GM23338 (cell line): ENCODE measurements around the gene NUB1. TPM values are rescaled to one million over a fixed set of nuclear protein-coding genes. Genes with fewer than 3 reads are reported as not detected.

Source experiments
- ATAC-seq: fragments of 200-7000 bp; cut with Tn5 transposase; 3 replicates; pipeline ENCODE4 v1.9.1; 2020
- DNase-seq: peaks from one replicate; pipeline ENCODE4 v3.0.0-alpha.2; 2015; ENCODE audit warnings: low spot score
- H2AFZ ChIP-seq: fragments of 200-600 bp; sonication (generic); 2 replicates; pipeline ENCODE4 v1.8.0; 2016; ENCODE audit warnings: antibody characterized with exemption, mild to moderate bottlenecking, moderate library complexity
- H3F3A ChIP-seq: fragments of 200-600 bp; sonication (generic); replicated peaks from 2 replicates; pipeline ENCODE4 v1.8.0; 2017; ENCODE audit warnings: antibody characterized with exemption, mixed run types, low read depth
- H3K27ac ChIP-seq: fragments of 200-600 bp; sonication (generic); 2 replicates; pipeline ENCODE4 v1.6.1; 2016; ENCODE audit warnings: low read depth
- H3K27me3 ChIP-seq: fragments of 200-600 bp; sonication (generic); 2 replicates; pipeline ENCODE4 v1.8.0; 2016; ENCODE audit warnings: mild to moderate bottlenecking, mixed run types, moderate library complexity; ENCODE audit not compliant: insufficient read depth
- H3K36me3 ChIP-seq: fragments of 200-600 bp; sonication (generic); 2 replicates; pipeline ENCODE4 v1.8.0; 2016; ENCODE audit warnings: mild to moderate bottlenecking; ENCODE audit not compliant: insufficient read depth
- H3K4me1 ChIP-seq: fragments of 200-600 bp; sonication (generic); 2 replicates; pipeline ENCODE4 v1.8.0; 2016; ENCODE audit warnings: mild to moderate bottlenecking, moderate library complexity; ENCODE audit not compliant: insufficient read depth
- H3K4me2 ChIP-seq: fragments of 200-600 bp; sonication (generic); 2 replicates; pipeline ENCODE4 v1.7.1; 2017; ENCODE audit warnings: mixed run types
- H3K4me3 ChIP-seq: fragments of 200-600 bp; sonication (generic); 2 replicates; pipeline ENCODE4 v1.6.1; 2016; ENCODE audit warnings: mixed run types
- H3K79me2 ChIP-seq: fragments of 200-600 bp; sonication (generic); replicated peaks from 2 replicates; pipeline ENCODE4 v1.8.0; 2017; ENCODE audit warnings: mild to moderate bottlenecking; ENCODE audit not compliant: insufficient read depth
- H3K9me2 ChIP-seq: fragments of 200-600 bp; sonication (generic); 2 replicates; pipeline ENCODE4 v1.8.0; 2017; ENCODE audit not compliant: insufficient read depth
- H4K20me1 ChIP-seq: fragments of 200-600 bp; sonication (generic); replicated peaks from 2 replicates; pipeline ENCODE4 v1.8.0; 2017; ENCODE audit warnings: mild to moderate bottlenecking; ENCODE audit not compliant: insufficient read depth
- H3K27ac Mint-ChIP-seq: 2 replicates; pipeline ENCODE4 v1.8.0; 2020; ENCODE audit warnings: inconsistent platforms, mild to moderate bottlenecking, moderate library complexity, mixed read lengths
- H3K27me3 Mint-ChIP-seq: 3 replicates; pipeline ENCODE4 v1.8.0; 2022; ENCODE audit warnings: low read depth, mild to moderate bottlenecking, moderate library complexity, mixed read lengths, inconsistent platforms; ENCODE audit not compliant: insufficient read depth, poor library complexity
- H3K36me3 Mint-ChIP-seq: 3 replicates; pipeline ENCODE4 v1.8.0; 2021; ENCODE audit warnings: low read depth, mild to moderate bottlenecking, inconsistent platforms, moderate library complexity, mixed read lengths
- H3K4me1 Mint-ChIP-seq: 3 replicates; pipeline ENCODE4 v1.8.0; 2020; ENCODE audit warnings: mild to moderate bottlenecking, inconsistent platforms, mixed read lengths
- H3K4me3 Mint-ChIP-seq: 3 replicates; pipeline ENCODE4 v1.8.0; 2021; ENCODE audit warnings: moderate library complexity, mild to moderate bottlenecking, inconsistent platforms, mixed read lengths
- H3K9me3 Mint-ChIP-seq: 3 replicates; pipeline ENCODE4 v1.8.0; 2020; ENCODE audit warnings: moderate library complexity, mild to moderate bottlenecking, inconsistent platforms, mixed read lengths
- CTCF ChIP-seq, 2 experiments: fragments of 200-600 bp in 1 of 2; sonication (generic) in 1 of 2; conservative IDR thresholded peaks; 2 replicates each; pipeline versions ENCODE4 v1.5.1 to v1.6.1; 2016 to 2017; ENCODE audit warnings: antibody characterized with exemption in 2 of 2, low read depth in 2 of 2, mild to moderate bottlenecking in 2 of 2, moderate library complexity in 1 of 2
- ETS1 ChIP-seq: IDR thresholded peaks from 2 replicates; pipeline ENCODE4 v1.6.1; 2016; ENCODE audit warnings: antibody characterized with exemption
- EZH2 ChIP-seq: fragments of 200-600 bp; sonication (generic); IDR thresholded peaks from one replicate; pipeline ENCODE4 v1.8.0; 2017; ENCODE audit warnings: antibody characterized with exemption, mild to moderate bottlenecking, low read depth; ENCODE audit not compliant: unreplicated experiment
- EZH2phosphoT487 ChIP-seq: fragments of 200-600 bp; sonication (generic); IDR thresholded peaks from one replicate; pipeline ENCODE4 v1.8.1; 2018; ENCODE audit warnings: antibody characterized with exemption; ENCODE audit not compliant: unreplicated experiment
- NANOG ChIP-seq: IDR thresholded peaks from 2 replicates; pipeline ENCODE4 v1.6.1; 2016; ENCODE audit warnings: antibody characterized with exemption, borderline replicate concordance
- POLR2AphosphoS5 ChIP-seq: IDR thresholded peaks from 2 replicates; pipeline ENCODE4 v1.6.1; 2016; ENCODE audit warnings: antibody characterized with exemption, low read depth
- REST ChIP-seq: IDR thresholded peaks from one replicate; pipeline ENCODE4 v1.6.1; 2018; ENCODE audit warnings: antibody characterized with exemption; ENCODE audit not compliant: unreplicated experiment
- STAT1 ChIP-seq: IDR thresholded peaks from one replicate; pipeline ENCODE4 v1.6.1; 2016; ENCODE audit warnings: antibody characterized with exemption; ENCODE audit not compliant: unreplicated experiment
- ZNF114 ChIP-seq: fragments of 250-450 bp; sonication (Bioruptor Pico); IDR thresholded peaks from 2 replicates; pipeline ENCODE4 v1.5.0; 2020; ENCODE audit warnings: mild to moderate bottlenecking, moderate library complexity
- ZNF331 ChIP-seq: fragments of 250-450 bp; sonication (Bioruptor Pico); IDR thresholded peaks from 2 replicates; pipeline ENCODE4 v1.5.0; 2020; ENCODE audit warnings: low read depth, mild to moderate bottlenecking, moderate library complexity
- polyA plus RNA-seq: library from polyadenylated mRNA; unstranded; fragments of >200 nt; fragmentation: Nextera tagmentation; extraction: Ambion mirVana; gene quantifications from 2 replicates; pipeline ENCODE4 v1.2.1, GENCODE V29; 2016
- total RNA-seq: library from RNA; depleted of rRNA; stranded (reverse); fragments of >200 nt; shearing (Covaris generic); gene quantifications from 2 replicates; pipeline ENCODE4 v1.2.3, GENCODE V29; 2014

NUB1 gene
- total and polyA plus RNA-seq, 2 experiments from 2014 or later = 31.8 to 42.3 TPM

- TF ChIP-seq ETS1 (no peak), ZNF114 (CRISPR knock-in tag) (no peak), ZNF331 (no peak), EZH2 (no peak), NANOG (no peak), REST (no peak), POLR2AphosphoS5 (no peak)
These were observed 32.8 kb upstream of the NUB1 start (continued) for GRCh38 chr7:151308791-151309190.

- peaks cover 18% of the 10 kb centered on the region for H3K27me3 Mint-ChIP-seq
- Histone ChIP-seq H3K4me1 (peaks cover 4% of the 10 kb centered on the region), H3F3A (0 out of 2 replicates have a peak, but pooled peaks cover 5% of the 10 kb centered on the region), H3K27me3 (peaks cover 1% of the 10 kb centered on the region; the same call in 1 of the 2 replicates), H2AFZ (no peak overlapping the region), H3K79me2 (no peaks in the 10 kb centered on the region), H3K36me3 (no peaks in the 10 kb centered on the region), H4K20me1 (no peaks in the 10 kb centered on the region), H3K4me3 (no peak overlapping the region), H3K9me2 (no peaks in the 10 kb centered on the region), H3K27ac (no peak overlapping the region), H3K4me2 (no peak overlapping the region)
- no peak for ATAC-seq
- peaks cover 8% of the 10 kb centered on the region; the same call in 2 of the 3 replicates for H3K4me1 Mint-ChIP-seq
- H3K4me3 Mint-ChIP-seq = no peak overlapping the region
- H3K9me3 Mint-ChIP-seq = peaks cover 14% of the 10 kb centered on the region
- no peak for DNase-seq
- H3K27ac Mint-ChIP-seq = no peak overlapping the region
- peaks cover 2% of the 10 kb centered on the region; the same call in 1 of the 3 replicates for H3K36me3 Mint-ChIP-seq
- no peak for TF ChIP-seq EZH2phosphoT487
- TF ChIP-seq REST = no peak
- TF ChIP-seq STAT1 = no peak
- TF ChIP-seq CTCF (conservative IDR thresholded peaks at IDR 0.05; ENCODE audit: low read depth in 2 of 2) = no peak
These were observed 32.3 kb upstream of the NUB1 start for GRCh38 chr7:151309311-151309710.
